GM19395 (cell line): ENCODE data around the gene MCM3.
A peak's percentile ranks its signal among the peaks of the same experiment; 100 is the strongest.

ENCODE experiments used
- ATAC-seq: cut with Tn5 transposase; IDR thresholded peaks from one replicate; pipeline ENCODE4 v1.9.1; 2021; ENCODE audit warnings: mild to moderate bottlenecking, moderate library complexity; ENCODE audit not compliant: unreplicated experiment

Gene MCM3

DNA sequence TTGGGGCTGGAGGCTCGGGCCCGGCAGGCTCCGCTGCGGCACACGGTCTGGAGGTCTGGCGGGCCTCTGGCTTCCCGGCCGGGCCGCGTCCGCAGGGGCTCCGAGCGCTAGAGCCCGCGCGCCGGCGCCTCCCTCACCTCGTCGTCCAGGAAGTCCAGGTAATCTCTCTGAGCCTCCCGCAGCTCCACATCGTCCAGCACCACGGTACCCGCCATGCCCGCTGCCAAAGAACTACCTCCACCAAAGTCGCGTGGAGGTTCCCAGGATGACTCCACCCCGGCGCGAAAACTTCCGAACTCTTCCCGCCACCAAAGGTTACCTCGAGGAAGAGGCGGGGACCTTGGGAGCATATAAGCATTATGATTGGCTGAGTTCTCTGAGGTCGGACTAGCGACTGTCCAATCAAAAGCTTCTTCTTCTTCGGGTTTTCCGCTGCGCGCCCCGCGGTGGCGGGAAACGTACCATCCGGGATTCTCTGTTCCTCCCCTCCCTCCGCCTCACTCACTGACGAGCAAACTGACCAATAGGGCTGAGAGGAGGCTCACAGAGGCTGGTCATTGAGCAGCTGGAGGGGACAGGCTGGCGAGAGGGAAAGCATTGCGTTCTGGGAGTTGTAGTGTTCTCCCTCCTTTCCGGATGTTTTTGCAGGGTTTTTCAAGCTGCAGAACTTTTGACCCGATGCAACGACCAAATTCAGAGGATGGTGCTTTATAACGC lies at the start of gene MCM3:
Gene MCM3, minus strand, starts transcription at position 283 of the 717 bp plus-strand sequence. Its CDS starts 68 bp downstream, at position 215.
- ATAC-seq = peak; percentile 98

DNA sequence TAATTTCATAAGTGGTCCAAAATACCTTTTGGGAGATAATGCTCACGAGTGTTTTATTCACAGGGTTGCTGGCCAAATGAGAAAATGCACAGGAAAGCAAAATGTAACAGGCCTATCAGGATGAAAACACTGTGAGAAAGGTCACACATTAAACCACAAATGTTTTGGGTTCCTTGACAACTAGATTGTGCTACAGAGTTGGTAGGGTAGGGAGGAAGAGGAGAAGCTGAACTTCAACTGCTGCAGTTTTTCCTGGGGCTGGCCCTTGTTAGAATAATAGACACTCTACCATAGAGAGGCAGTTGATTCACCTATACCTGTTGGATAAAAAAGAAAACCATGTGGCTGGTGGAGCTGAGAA lies 49.3 kb upstream of the MCM3 start:
- ATAC-seq = no peak

DNA sequence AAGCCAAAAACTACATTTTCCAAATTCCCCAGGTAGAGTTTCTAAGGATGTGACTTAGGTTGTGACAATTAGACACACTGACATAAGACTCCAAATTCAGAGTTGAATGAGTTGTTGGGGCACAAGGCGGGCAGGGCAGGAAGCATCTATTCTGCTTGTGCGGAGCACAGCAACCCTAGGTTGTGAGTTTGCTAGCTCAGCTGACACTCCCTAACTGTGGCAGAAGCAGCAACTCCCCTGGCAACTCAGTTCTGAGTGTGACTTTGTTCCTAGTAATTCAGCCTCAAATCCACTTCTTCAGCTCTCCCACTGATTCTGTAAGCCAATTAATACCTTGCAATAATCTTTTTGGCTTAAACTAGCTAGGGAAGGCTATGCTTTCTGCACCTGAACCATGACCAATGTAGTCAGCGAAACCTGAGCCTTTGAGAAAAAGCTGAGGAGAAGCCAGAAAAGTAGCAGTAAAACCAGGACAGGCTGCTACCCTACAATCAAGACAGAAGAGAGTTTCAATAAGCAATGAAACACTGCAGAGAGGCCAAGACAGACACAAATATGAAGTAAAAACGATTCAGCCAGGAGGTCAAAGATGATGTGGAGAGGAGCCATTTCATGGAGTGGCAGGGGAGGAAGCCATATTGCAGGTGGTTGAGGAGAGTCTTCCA lies 47.4 kb upstream of the MCM3 start:
- no peak for ATAC-seq

DNA sequence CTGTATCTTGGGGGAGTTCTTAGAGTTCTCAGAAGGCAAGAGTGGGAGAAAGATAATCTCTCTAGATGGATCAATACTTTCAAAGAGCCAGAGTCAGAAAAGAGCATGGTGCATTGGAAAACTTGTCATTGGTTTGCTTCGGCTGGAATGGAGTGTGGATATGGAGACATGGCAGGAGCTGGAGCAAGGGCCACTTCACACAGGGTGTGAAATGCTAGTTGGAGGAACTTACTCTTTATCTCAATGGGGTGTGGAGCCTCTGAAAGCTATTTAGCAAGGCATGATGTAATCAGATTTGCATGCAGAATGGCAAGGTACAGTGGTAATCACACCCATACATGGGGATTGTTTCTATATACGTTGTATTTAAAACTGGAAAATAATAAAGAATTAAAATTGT lies 45.9 kb upstream of the MCM3 start:
- no peak for ATAC-seq

DNA sequence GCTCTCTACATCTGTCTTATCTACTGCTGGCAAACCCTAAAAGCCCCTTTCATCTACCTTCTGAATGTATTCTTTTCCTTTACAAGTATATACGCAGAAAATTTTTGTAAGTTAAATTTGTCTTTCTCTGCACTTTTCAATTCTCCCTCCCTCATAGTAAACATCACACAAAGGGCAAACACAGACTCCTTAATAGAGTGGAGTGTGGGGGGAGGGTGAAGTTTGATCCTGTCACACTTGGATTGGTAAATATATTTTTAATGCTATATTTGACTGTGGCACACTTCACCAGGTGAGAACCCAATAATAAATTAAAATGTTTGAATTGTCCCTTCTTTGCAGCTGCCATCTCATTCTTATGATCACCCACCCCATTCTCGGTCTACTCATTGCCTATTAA lies 44.2 kb upstream of the MCM3 start:
- ATAC-seq = no peak

- ATAC-seq = no peak
Measured at GRCh38 chr6:52328303-52328662, 43.7 kb upstream of the MCM3 start.

- no peak for ATAC-seq
Measured at GRCh38 chr6:52326540-52327364, 42.2 kb upstream of the MCM3 start.

DNA sequence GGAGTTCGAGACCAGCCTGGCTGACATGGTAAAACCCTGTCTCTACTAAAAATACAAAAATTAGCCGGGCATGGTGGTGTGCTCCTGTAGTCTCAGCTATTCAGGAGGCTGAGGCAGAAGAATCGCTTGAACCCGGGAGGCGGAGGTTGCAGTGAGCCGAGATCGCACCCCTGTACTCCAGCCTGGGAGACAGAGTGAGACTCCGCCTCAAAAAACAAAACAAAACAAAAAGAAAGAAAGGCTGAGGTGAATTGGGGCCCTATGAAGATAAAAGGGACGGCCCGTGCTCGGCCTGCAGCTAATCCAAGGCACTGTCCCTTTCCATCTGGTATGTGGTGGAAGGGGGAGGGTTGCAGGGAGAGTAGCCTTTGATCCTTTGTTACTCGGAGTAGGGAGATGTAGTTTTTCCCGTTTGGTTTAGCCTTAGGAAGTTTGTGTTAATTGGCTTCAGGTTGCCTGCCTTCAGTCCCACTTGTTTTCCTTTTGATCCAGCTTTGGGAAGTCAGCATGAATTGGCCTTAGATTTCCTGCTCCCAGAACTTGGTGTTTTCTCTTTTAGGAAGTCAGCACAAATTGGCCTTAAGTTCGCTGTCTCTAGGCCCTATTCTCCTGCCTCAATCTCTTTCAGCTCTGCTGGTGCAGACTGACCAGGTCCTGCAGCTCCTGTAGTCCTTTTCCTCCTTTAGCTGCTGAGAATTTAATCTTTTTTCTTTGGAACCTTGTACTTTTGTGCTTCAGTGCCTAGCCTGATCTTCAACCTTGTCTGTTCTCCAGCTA lies 41.3 kb upstream of the MCM3 start:
- no peak for ATAC-seq

DNA sequence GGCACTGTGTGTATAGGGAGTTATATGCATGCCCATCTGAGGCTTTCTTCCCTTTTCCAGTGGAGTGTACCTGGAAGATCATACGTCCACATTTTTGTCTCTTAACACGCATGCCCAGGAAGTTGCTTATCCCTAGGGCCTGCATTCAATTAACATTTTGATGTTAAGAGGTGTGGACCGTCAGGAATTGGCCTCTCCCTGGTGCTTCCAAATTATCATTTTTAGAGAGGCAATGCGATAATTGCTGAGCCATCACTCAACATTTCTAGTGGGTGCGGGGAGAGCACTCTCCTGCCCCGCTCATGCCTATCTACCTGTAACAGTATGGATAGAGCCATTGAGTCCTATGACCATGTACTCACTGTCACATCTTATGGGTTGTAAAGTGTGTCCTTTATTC lies 39.6 kb upstream of the MCM3 start:
- ATAC-seq = no peak

GRCh38 chr6:52317841-52318581 lies 33.5 kb upstream of the MCM3 start:
- peak; percentile 100 for ATAC-seq

DNA sequence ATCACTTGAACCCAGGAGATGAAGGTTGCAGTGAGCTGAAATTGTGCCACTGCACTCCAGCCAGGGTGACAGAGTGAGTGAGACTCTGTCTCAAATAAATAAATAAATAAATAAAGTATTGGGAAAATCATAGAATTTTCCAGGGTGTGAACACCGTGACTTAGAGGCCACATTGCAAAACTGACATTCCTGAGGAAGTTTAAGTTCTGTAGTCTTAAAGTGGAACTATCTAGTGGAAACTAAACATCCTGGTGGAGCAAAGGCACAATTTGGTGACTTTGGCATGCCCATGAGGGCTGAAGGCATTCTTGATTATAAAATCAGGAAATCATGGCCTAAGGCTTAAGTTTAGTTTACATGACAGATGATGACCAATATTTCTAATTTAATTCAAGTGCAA lies 32.7 kb upstream of the MCM3 start:
- ATAC-seq = no peak

- ATAC-seq = no peak
Measured at GRCh38 chr6:52314752-52315151, 30.2 kb upstream of the MCM3 start.

DNA sequence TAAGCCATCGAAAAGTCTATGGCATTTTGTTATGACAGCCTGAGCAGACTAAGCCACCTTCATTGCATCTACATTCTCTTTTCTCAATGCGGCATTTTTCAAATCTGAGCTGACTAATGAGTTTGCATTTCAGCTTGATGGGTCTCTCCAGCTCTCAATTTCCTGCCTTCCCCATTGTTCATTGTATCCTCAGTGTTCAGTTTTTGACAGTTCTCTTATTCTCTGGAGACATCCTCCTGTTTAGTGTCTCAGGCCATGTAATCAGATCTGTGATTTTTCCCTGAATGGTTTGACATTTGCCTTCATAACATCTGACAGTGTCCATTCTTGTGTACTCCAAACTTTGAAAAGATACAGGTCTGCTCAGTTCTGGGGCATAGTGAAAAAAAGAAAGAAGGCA lies 27.9 kb upstream of the MCM3 start:
- ATAC-seq = no peak

DNA sequence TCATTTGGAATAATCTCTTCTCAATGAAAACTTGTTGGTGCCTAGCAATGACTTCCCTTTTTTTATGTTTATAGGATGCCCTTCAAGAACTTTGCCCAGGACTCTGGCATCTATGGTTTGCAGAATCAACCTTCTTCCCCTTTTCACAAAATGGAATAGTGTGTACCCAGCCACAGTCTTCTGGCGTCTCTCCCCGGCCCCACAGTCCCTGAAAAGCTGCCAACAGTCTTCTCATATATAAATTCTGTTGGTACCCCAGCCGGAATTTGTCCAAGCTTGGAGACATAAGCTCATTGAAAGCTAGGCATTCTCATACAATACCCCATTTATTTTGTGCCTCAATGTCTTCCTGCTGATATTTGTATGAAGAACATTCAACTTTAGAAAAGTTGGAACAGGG lies 26.4 kb upstream of the MCM3 start:
- ATAC-seq = no peak

- ATAC-seq = no peak
Measured at GRCh38 chr6:52307900-52308372, 23.4 kb upstream of the MCM3 start.

- no peak for ATAC-seq
Measured at GRCh38 chr6:52306972-52307870, 22.7 kb upstream of the MCM3 start.

- ATAC-seq = peak; percentile 77
Measured at GRCh38 chr6:52305948-52306767, 21.6 kb upstream of the MCM3 start.

DNA sequence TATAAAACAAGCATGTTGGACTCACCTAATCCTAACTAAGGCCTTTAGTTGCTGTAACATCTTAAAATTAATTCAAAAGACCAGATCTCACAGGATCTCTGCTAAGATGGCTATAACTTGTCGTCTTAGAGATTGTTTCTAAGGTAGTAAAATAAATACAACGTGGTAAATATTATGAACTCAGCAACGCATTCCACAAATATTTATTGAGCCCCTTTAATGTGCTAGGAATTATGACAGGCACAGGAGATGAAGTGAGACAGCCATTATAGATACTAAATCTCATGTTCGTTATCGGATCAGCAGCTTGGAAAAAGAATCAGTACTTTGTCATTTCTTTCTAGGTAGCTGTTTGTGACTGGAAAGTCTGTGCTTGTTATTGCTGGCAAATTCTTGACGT lies 20.9 kb upstream of the MCM3 start:
- ATAC-seq = peak; percentile 22
